ENCODE data around the gene DTX2. TPM values are rescaled to one million over a fixed set of nuclear protein-coding genes. Genes with fewer than 3 reads are reported as not detected.
"Not testable (repeated sequence)": the region's sequence is repeated elsewhere in the genome, so short reads cannot be mapped to it uniquely, and the experiment has no call there.

Gene DTX2
- total and polyA plus RNA-seq, 2 of the 4 experiments (the other 2 are of a cell fraction) = 1.8 to 7.7 TPM

DNA sequence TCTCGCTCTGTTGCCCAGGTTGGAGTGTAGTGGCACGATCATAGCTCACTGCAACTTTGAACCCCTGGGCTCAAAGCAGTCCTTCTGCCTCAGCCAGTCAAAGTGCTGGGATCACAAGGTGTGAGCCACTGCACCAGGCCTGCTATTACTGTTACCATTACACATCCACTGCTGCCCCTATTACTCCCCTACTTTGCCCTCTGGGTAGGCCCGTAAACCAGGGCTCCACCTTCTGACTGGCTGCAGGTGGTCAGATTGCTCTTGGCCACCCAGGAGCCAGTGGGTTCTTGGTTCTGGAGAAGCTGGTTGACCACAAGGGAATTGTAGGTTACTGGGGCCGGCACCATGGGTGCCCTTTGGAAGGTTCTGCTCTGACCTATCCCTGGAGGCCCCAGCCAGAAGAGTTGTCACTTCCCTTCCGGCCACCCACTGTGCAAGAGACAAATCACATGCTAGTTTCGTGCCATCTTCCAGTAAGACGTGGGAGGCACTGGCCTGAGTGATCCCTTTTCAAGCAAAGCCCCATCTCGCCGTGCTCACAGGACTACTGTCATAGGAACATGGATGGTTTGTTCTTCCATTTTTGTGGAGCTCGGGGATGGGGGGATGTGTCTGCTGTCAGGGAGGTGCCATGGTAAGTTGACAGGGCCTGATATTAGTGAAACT, 10.2 kb downstream of the DTX2 start:
- ATAC-seq (ENCODE audit: low read depth); H3K9me3 ChIP-seq (ENCODE audit: control insufficient read depth, insufficient read depth, low read length); H3K9ac ChIP-seq (ENCODE audit: low read depth, low read length); H3K27me3 ChIP-seq (ENCODE audit: control insufficient read depth, insufficient read depth, low read length); H3K4me1 ChIP-seq (ENCODE audit: control insufficient read depth, insufficient read depth, low read length); POLR2A ChIA-PET (ENCODE audit: unreplicated experiment); H2BK20ac ChIP-seq (ENCODE audit: low read depth, low read length); CTCF ChIA-PET; H3K14ac ChIP-seq (replicated peaks; ENCODE audit: low read depth, low read length); H3K4ac ChIP-seq (ENCODE audit: low read depth, low read length); H3K79me1 ChIP-seq (ENCODE audit: low read depth in 1 of 2, low read length in 2 of 2); H2AK9ac ChIP-seq (replicated peaks; ENCODE audit: low read depth, low read length, poor library complexity); H2BK5ac ChIP-seq (ENCODE audit: low read depth, low read length, poor library complexity, severe bottlenecking); H4K5ac ChIP-seq (ENCODE audit: low read depth, low read length); H3K9me1 ChIP-seq (ENCODE audit: insufficient read depth, low read length); BruUV-seq (replicated peaks); DNase-seq; in situ Hi-C loops (cut with MboI; ENCODE audit: low sequenced_read_pairs); H3K56ac ChIP-seq (ENCODE audit: extremely low read depth, insufficient read depth, low read length); H4K91ac ChIP-seq (ENCODE audit: insufficient read depth, low read depth, low read length); H4K20me1 ChIP-seq (ENCODE audit: insufficient read depth, low read length); H3K23ac ChIP-seq (ENCODE audit: low read depth, low read length); intact Hi-C loops (cut with micrococcal nuclease); H3K18ac ChIP-seq (ENCODE audit: low read depth, low read length); H3K4me2 ChIP-seq (ENCODE audit: low read depth, low read length); H2AFZ ChIP-seq (replicated peaks; ENCODE audit: low read length, poor library complexity); dilution Hi-C loops (cut with HindIII; ENCODE audit: low sequenced_read_pairs, unreplicated experiment); H3K27ac ChIP-seq (ENCODE audit: insufficient read depth, low read length); H2BK15ac ChIP-seq (ENCODE audit: low read depth, low read length); H2BK120ac ChIP-seq (ENCODE audit: low read depth, low read length); H3K36me3 ChIP-seq (ENCODE audit: control insufficient read depth, insufficient read depth, low read length); H2AK5ac ChIP-seq (ENCODE audit: low read depth, low read length); H4K8ac ChIP-seq (ENCODE audit: low read depth in 2 of 2, low read length in 2 of 2); H3K4me3 ChIP-seq (ENCODE audit: insufficient read depth, low read depth, low read length): not testable (repeated sequence)
- no CpG with 5 or more reads among the region's 10 CpGs for WGBS, 2 experiments (ENCODE audit: extremely low coverage in 2 of 2, insufficient read length in 1 of 2)

- H3K4ac ChIP-seq (ENCODE audit: low read depth, low read length); intact Hi-C loops (cut with micrococcal nuclease); H3K4me1 ChIP-seq (ENCODE audit: control insufficient read depth, insufficient read depth, low read length); POLR2A ChIA-PET (ENCODE audit: unreplicated experiment); H2BK20ac ChIP-seq (ENCODE audit: low read depth, low read length); H4K8ac ChIP-seq (ENCODE audit: low read depth in 2 of 2, low read length in 2 of 2); H3K9ac ChIP-seq (ENCODE audit: low read depth, low read length); H3K4me2 ChIP-seq (ENCODE audit: low read depth, low read length); in situ Hi-C loops (cut with MboI; ENCODE audit: low sequenced_read_pairs); H3K79me1 ChIP-seq (ENCODE audit: low read depth in 1 of 2, low read length in 2 of 2); H3K27me3 ChIP-seq (ENCODE audit: control insufficient read depth, insufficient read depth, low read length); H2BK120ac ChIP-seq (ENCODE audit: low read depth, low read length); H2AK9ac ChIP-seq (replicated peaks; ENCODE audit: low read depth, low read length, poor library complexity); H2AFZ ChIP-seq (replicated peaks; ENCODE audit: low read length, poor library complexity); H2BK5ac ChIP-seq (ENCODE audit: low read depth, low read length, poor library complexity, severe bottlenecking); CTCF ChIA-PET; H3K36me3 ChIP-seq (ENCODE audit: control insufficient read depth, insufficient read depth, low read length); H3K18ac ChIP-seq (ENCODE audit: low read depth, low read length); H4K20me1 ChIP-seq (ENCODE audit: insufficient read depth, low read length); H3K23ac ChIP-seq (ENCODE audit: low read depth, low read length); DNase-seq; H3K27ac ChIP-seq (ENCODE audit: insufficient read depth, low read length); H3K56ac ChIP-seq (ENCODE audit: extremely low read depth, insufficient read depth, low read length); H3K9me1 ChIP-seq (ENCODE audit: insufficient read depth, low read length); BruUV-seq (replicated peaks); dilution Hi-C loops (cut with HindIII; ENCODE audit: low sequenced_read_pairs, unreplicated experiment); H4K5ac ChIP-seq (ENCODE audit: low read depth, low read length); H4K91ac ChIP-seq (ENCODE audit: insufficient read depth, low read depth, low read length); ATAC-seq (ENCODE audit: low read depth); H2BK15ac ChIP-seq (ENCODE audit: low read depth, low read length); H3K14ac ChIP-seq (replicated peaks; ENCODE audit: low read depth, low read length); H3K4me3 ChIP-seq (ENCODE audit: insufficient read depth, low read depth, low read length); H2AK5ac ChIP-seq (ENCODE audit: low read depth, low read length); H3K9me3 ChIP-seq (ENCODE audit: control insufficient read depth, insufficient read depth, low read length): not testable (repeated sequence)
- no CpG with 5 or more reads among the region's 6 CpGs for WGBS, 2 experiments (ENCODE audit: extremely low coverage in 2 of 2, insufficient read length in 1 of 2)
Measured at GRCh38 chr7:76473097-76473496, 11.6 kb downstream of the DTX2 start.

Data from IMR-90 (cell line).